Endodermal cell (in vitro differentiated cells): ENCODE data around the gene WDCP. TPM values are rescaled to one million over a fixed set of nuclear protein-coding genes. Genes with fewer than 3 reads are reported as not detected.

Experiments
- DNase-seq: peaks from one replicate; pipeline ENCODE4 v3.0.0-alpha.2; 2017
- H3K27ac ChIP-seq: 2 replicates; pipeline ENCODE4 v1.5.1; 2013; ENCODE audit warnings: mild to moderate bottlenecking, low read depth, low read length, moderate library complexity
- H3K27me3 ChIP-seq: 2 replicates; pipeline ENCODE4 v1.6.1; 2013; ENCODE audit warnings: mild to moderate bottlenecking, low read length, moderate library complexity; ENCODE audit not compliant: insufficient read depth, control insufficient read depth, poor library complexity, severe bottlenecking
- H3K36me3 ChIP-seq: 2 replicates; pipeline ENCODE4 v1.7.0; 2013; ENCODE audit warnings: mild to moderate bottlenecking, low read length, moderate library complexity; ENCODE audit not compliant: control insufficient read depth, insufficient read depth
- H3K4me1 ChIP-seq: one replicate; pipeline ENCODE4 v1.7.0; 2013; ENCODE audit warnings: low read length; ENCODE audit not compliant: control insufficient read depth, insufficient read depth
- H3K4me3 ChIP-seq: 2 replicates; pipeline ENCODE4 v1.5.1; 2013; ENCODE audit warnings: mild to moderate bottlenecking, low read length, moderate library complexity
- H3K9ac ChIP-seq: 2 replicates; pipeline ENCODE4 v1.6.1; 2013; ENCODE audit warnings: mild to moderate bottlenecking, low read length, moderate library complexity; ENCODE audit not compliant: poor library complexity, severe bottlenecking; ENCODE audit errors: extremely low read depth
- H3K9me3 ChIP-seq: 2 replicates; pipeline ENCODE4 v1.6.1; 2013; ENCODE audit warnings: mild to moderate bottlenecking, low read length, moderate library complexity; ENCODE audit not compliant: control insufficient read depth
- H3K27ac Mint-ChIP-seq: 2 replicates; pipeline ENCODE4 v1.8.0; 2020; ENCODE audit warnings: mixed read lengths
- H3K27me3 Mint-ChIP-seq: 2 replicates; pipeline ENCODE4 v1.8.0; 2021; ENCODE audit warnings: mild to moderate bottlenecking, mixed read lengths; ENCODE audit not compliant: insufficient read depth
- H3K36me3 Mint-ChIP-seq: 2 replicates; pipeline ENCODE4 v1.8.0; 2020; ENCODE audit warnings: low read depth, mixed read lengths
- H3K4me1 Mint-ChIP-seq: 2 replicates; pipeline ENCODE4 v1.8.0; 2020; ENCODE audit warnings: mixed read lengths
- H3K4me3 Mint-ChIP-seq: 2 replicates; pipeline ENCODE4 v1.8.0; 2020; ENCODE audit warnings: mild to moderate bottlenecking, moderate library complexity, mixed read lengths
- H3K9me3 Mint-ChIP-seq: 2 replicates; pipeline ENCODE4 v1.8.0; 2020; ENCODE audit warnings: mild to moderate bottlenecking, mixed read lengths
- WGBS, 2 experiments: methylation state at CpG; one replicate each; pipeline versions ENCODE4 v1.1.5 to v1.1.7; 2013; ENCODE audit warnings: missing lambda C conversion rate in 2 of 2, mixed read lengths in 1 of 2; ENCODE audit not compliant: insufficient coverage in 1 of 2, insufficient read length in 1 of 2; 5-methylcytosine and 5-hydroxymethylcytosine counted together
- total RNA-seq, 2 donors: library from RNA; stranded (reverse); fragmentation: NEBNext Ultra II Directional in 1 of 2; extraction: Animal tissue kit (Norgen Biotek cat#: 25700) in 1 of 2; gene quantifications; 2 replicates in 1 of 2; 3 replicates in 1 of 2; pipeline ENCODE4 v1.2.1, GENCODE V29; 2021
- TF ChIP-seq, protein P1 (sequence below): fragments of 200-600 bp; sonication (generic); conservative IDR thresholded peaks from 2 replicates; pipeline ENCODE4 v1.5.0; 2021; ENCODE audit warnings: antibody characterized with exemption, mild to moderate bottlenecking

The WDCP gene
- total RNA-seq, 2 donors from 2014 or later = 18.2 to 24.1 TPM

DNA sequence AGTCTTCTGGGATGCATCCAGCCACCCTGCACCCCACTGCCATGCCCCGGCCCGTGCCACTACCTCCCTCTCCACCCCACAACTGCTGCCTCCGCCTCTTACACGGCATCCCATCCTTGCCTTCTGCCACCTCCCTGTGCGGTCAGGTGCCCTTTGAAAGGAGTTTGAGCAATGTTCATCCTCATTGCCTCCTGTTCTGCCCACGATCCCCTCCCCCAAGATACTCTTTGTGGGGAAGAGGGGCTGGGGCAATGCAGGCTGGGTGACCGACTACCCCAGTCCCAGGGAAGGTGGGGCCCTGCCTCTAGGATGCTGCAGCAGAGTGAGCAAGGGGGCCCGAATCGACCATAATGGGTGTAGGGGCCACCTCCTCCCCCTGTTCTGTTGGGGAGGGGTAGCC, 28.9 kb downstream of the WDCP start:
- 92% methylated on average over 4 to 9 of the region's 9 CpGs for WGBS, 2 experiments
- Histone ChIP-seq H3K36me3 (no peaks in the 10 kb centered on the region), H3K4me1 (no peaks in the 10 kb centered on the region), H3K4me3 (no peak overlapping the region), H3K9me3 (no peaks in the 10 kb centered on the region), H3K27ac (no peak overlapping the region), H3K9ac (no peak overlapping the region), H3K27me3 (no peaks in the 10 kb centered on the region)
- TF ChIP-seq, protein P1, sequence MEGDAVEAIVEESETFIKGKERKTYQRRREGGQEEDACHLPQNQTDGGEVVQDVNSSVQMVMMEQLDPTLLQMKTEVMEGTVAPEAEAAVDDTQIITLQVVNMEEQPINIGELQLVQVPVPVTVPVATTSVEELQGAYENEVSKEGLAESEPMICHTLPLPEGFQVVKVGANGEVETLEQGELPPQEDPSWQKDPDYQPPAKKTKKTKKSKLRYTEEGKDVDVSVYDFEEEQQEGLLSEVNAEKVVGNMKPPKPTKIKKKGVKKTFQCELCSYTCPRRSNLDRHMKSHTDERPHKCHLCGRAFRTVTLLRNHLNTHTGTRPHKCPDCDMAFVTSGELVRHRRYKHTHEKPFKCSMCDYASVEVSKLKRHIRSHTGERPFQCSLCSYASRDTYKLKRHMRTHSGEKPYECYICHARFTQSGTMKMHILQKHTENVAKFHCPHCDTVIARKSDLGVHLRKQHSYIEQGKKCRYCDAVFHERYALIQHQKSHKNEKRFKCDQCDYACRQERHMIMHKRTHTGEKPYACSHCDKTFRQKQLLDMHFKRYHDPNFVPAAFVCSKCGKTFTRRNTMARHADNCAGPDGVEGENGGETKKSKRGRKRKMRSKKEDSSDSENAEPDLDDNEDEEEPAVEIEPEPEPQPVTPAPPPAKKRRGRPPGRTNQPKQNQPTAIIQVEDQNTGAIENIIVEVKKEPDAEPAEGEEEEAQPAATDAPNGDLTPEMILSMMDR = no peak
- no peak for DNase-seq
- H3K9me3 Mint-ChIP-seq = no peaks in the 10 kb centered on the region
- H3K4me1 Mint-ChIP-seq = no peaks in the 10 kb centered on the region
- no peak overlapping the region for H3K4me3 Mint-ChIP-seq
- no peaks in the 10 kb centered on the region for H3K27me3 Mint-ChIP-seq
- peaks cover 9% of the 10 kb centered on the region for H3K36me3 Mint-ChIP-seq
- no peak overlapping the region for H3K27ac Mint-ChIP-seq

- 89 to 100% methylated on average over 1 to 8 of the region's 8 CpGs for WGBS, 2 experiments
Measured at GRCh38 chr2:24017711-24018110, 29.5 kb downstream of the WDCP start.

GRCh38 chr2:24016853-24017703, 30.1 kb downstream of the WDCP start:
- H3K27ac Mint-ChIP-seq = no peak overlapping the region
- H3K4me1 ChIP-seq = no peaks in the 10 kb centered on the region
- H3K27me3 Mint-ChIP-seq = no peaks in the 10 kb centered on the region
- no peaks in the 10 kb centered on the region for H3K9me3 ChIP-seq
- H3K27ac ChIP-seq = no peak overlapping the region
- no peaks in the 10 kb centered on the region for H3K27me3 ChIP-seq
- TF ChIP-seq, protein P1 = no peak
- peaks cover 3% of the 10 kb centered on the region for H3K36me3 Mint-ChIP-seq
- 92 to 95% methylated on average over 16 to 35 of the region's 35 CpGs for WGBS, 2 experiments
- no peak overlapping the region for H3K9ac ChIP-seq
- no peaks in the 10 kb centered on the region for H3K9me3 Mint-ChIP-seq
- no peak overlapping the region for H3K4me3 Mint-ChIP-seq
- H3K36me3 ChIP-seq = no peaks in the 10 kb centered on the region
- DNase-seq = no peak
- peaks cover 5% of the 10 kb centered on the region for H3K4me1 Mint-ChIP-seq
- H3K4me3 ChIP-seq = no peak overlapping the region

More at GRCh38 chr2:24017711-24018110, 29.5 kb downstream of the WDCP start:
- Histone ChIP-seq H3K27ac (no peak overlapping the region), H3K27me3 (no peaks in the 10 kb centered on the region), H3K9me3 (no peaks in the 10 kb centered on the region), H3K9ac (no peak overlapping the region), H3K4me1 (no peaks in the 10 kb centered on the region), H3K36me3 (no peaks in the 10 kb centered on the region), H3K4me3 (no peak overlapping the region)
- no peak overlapping the region for H3K27ac Mint-ChIP-seq
- no peak for DNase-seq
- TF ChIP-seq, protein P1 = no peak
- H3K4me3 Mint-ChIP-seq = no peak overlapping the region
- no peaks in the 10 kb centered on the region for H3K27me3 Mint-ChIP-seq
- peaks cover 4% of the 10 kb centered on the region for H3K36me3 Mint-ChIP-seq
- no peaks in the 10 kb centered on the region for H3K9me3 Mint-ChIP-seq
- H3K4me1 Mint-ChIP-seq = peaks cover 4% of the 10 kb centered on the region
